ENCODE data around the gene TLE5.
A peak's percentile ranks its signal among the peaks of the same experiment; 100 is the strongest.
"Not testable (repeated sequence)": the region's sequence is repeated elsewhere in the genome, so short reads cannot be mapped to it uniquely, and the experiment has no call there.

The TLE5 gene

DNA sequence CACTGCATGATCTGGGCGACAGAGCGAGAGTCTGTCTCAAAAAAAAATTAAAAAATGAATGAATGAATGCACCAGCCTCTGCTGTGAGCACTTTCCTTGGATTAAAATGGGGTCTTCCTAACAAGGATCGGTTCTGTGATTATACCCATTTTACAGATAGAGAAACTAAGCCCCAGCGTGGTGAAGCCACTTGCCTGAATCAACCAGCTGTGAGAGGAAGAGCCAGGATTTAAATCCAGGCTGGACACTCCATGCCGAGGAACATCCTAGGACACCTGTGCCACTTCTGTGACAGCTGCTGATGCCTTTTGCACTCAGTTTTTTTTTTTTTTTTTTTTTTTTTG, 14.1 kb downstream of the TLE5 start:
- intact Hi-C loops (cut with micrococcal nuclease) = no loop called here
- Mint-ChIP-seq H3K9me3 (no peaks in the 10 kb centered on the region), H3K36me3 (ENCODE audit: low read depth) (peaks cover 10% of the 10 kb centered on the region), H3K4me1 (ENCODE audit: low read depth) (peaks cover 8% of the 10 kb centered on the region), H3K4me3 (peak overlapping the region; percentile 58), H3K27me3 (peaks cover 56% of the 10 kb centered on the region), H3K27ac (peak overlapping the region; percentile 58)

GRCh38 chr19:3047496-3048189, 14.7 kb downstream of the TLE5 start:
- Mint-ChIP-seq H3K4me1 (ENCODE audit: low read depth) (peaks cover 8% of the 10 kb centered on the region), H3K36me3 (ENCODE audit: low read depth) (peaks cover 4% of the 10 kb centered on the region), H3K4me3 (peak overlapping the region; percentile 58), H3K9me3 (no peaks in the 10 kb centered on the region), H3K27ac (peak overlapping the region; percentile 58), H3K27me3 (peaks cover 60% of the 10 kb centered on the region)
- intact Hi-C loops (cut with micrococcal nuclease) = no loop called here

DNA sequence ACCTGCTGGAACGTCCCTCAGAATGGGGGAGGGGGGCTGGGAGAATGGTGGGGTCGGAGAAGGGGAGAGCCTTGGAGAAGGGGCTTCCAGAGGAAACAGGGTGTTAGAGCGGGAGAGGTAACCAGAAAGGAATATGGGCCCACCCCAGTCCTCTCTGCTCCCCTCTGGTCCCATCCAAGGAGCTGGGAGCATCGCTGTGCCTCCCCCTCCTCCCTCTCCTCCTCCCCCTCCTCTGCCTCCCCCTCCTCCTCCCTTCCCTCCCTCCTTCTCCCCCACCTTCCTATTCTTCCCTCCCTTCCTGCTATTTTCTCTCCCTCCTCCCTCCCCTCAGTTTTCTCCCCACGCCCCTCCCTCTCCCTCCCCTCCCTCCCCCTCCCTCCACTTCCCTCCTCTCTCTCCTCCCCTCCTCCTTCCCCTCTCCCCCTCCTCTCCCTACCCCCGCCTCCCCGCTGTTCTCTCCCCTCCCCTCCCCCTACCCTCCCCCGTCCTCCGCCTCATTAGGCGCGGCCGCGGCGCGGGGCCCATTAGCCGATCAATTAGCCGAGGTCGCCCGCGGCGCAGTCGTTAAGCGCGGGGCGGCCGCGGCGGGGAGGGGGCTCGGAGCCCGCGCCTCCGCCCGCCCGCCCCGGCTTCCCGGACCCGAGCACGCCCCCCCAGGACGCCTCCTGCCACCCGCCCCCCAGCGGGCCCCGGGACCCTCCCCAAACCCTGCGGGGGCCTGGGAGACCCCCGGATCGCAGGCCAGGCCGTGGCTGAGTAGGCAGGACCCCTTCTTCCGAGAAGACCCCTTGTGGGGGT, 15.4 kb downstream of the TLE5 start:
- Mint-ChIP-seq H3K27me3 (peaks cover 65% of the 10 kb centered on the region), H3K27ac (no peak overlapping the region), H3K4me1 (ENCODE audit: low read depth) (peaks cover 8% of the 10 kb centered on the region), H3K36me3 (ENCODE audit: low read depth) (no peaks in the 10 kb centered on the region), H3K4me3 (no peak overlapping the region), H3K9me3 (no peaks in the 10 kb centered on the region)
- intact Hi-C loops (cut with micrococcal nuclease) = no loop called here

DNA sequence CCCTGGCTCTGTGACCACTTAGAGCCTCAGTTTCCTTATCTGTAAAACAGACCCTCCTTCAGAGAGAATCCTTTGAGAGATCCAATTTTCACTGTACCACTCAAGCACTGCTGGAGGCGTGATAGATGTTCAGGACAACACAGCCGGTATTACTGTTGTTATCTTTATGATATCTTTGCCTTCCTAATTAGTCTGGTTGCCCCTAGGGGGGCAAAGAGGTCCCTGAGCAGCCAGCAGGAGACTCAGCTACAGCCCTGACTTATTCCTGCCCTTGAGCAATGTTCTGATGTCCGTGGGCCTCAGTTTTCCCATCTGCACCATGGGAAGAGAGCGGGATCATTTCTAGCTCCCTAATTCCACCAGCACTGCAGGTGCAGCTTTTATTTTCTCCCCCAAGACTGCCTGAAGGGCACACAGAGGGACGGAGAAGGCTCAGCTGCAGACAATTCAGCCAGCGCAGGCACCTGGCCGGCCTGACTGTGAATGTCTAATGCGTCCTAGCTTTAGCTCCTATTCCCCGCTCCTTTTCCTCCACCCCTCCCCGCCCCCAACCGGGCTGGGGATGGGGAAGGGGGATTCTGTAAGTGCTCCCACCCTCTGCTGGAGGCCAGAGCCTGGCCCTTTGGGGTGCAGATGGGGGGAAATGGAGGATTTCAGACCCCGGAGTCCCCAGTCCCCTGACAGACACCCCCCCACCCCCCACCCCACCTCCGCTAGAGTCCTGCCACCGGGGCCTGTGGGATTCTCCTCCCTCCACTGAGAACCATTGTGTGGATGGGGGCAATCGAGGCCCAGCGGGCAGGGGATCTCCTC, 16.2 kb downstream of the TLE5 start:
- Mint-ChIP-seq H3K9me3 (no peaks in the 10 kb centered on the region), H3K27ac (no peak overlapping the region), H3K4me3 (no peak overlapping the region), H3K27me3 (peaks cover 73% of the 10 kb centered on the region), H3K4me1 (ENCODE audit: low read depth) (peaks cover 8% of the 10 kb centered on the region), H3K36me3 (ENCODE audit: low read depth) (no peaks in the 10 kb centered on the region)
- intact Hi-C loops (cut with micrococcal nuclease) = no loop called here

DNA sequence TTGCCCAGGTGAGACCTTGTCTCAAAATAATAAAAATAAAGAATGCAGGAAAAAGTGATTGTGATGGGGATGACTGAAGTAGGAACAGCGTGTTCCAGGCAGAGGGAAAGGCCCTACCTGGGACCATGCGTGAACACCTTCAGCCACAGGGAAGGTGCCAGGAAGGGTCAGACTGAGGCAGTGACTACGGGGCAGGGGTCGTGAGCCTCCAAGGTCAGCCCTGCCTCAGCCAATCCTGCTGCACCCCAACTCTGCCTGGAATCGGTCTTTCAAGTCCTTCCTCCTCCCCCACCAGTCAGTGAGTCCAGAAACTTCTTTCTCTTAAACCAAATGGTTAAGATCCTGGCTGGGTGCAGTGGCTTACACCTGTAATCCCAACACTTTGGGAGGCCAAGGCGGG, 17.1 kb downstream of the TLE5 start:
- Mint-ChIP-seq H3K36me3 (ENCODE audit: low read depth) (no peaks in the 10 kb centered on the region), H3K27ac (no peak overlapping the region), H3K9me3 (no peaks in the 10 kb centered on the region), H3K4me3 (no peak overlapping the region), H3K4me1 (ENCODE audit: low read depth) (peaks cover 8% of the 10 kb centered on the region), H3K27me3 (peaks cover 80% of the 10 kb centered on the region)
- intact Hi-C loops (cut with micrococcal nuclease) = no loop called here

- peaks cover 78% of the 10 kb centered on the region for H3K27me3 Mint-ChIP-seq
- no peak overlapping the region for H3K27ac Mint-ChIP-seq
- peaks cover 11% of the 10 kb centered on the region for H3K4me1 Mint-ChIP-seq (ENCODE audit: low read depth)
- H3K36me3 Mint-ChIP-seq (ENCODE audit: low read depth) = no peaks in the 10 kb centered on the region
- intact Hi-C loops (cut with micrococcal nuclease) = no loop called here
- no peaks in the 10 kb centered on the region for H3K9me3 Mint-ChIP-seq
- no peak overlapping the region for H3K4me3 Mint-ChIP-seq
Measured at GRCh38 chr19:3042621-3043267, 19.6 kb downstream of the TLE5 start.

- intact Hi-C loops (cut with micrococcal nuclease) = no loop called here
Measured at GRCh38 chr19:3041761-3042620, 20.3 kb downstream of the TLE5 start.

GRCh38 chr19:3041327-3041726, 21.0 kb downstream of the TLE5 start:
- Mint-ChIP-seq H3K27ac (no peak overlapping the region), H3K27me3 (peaks cover 78% of the 10 kb centered on the region), H3K4me1 (ENCODE audit: low read depth) (peaks cover 14% of the 10 kb centered on the region), H3K9me3 (no peaks in the 10 kb centered on the region), H3K36me3 (ENCODE audit: low read depth) (no peaks in the 10 kb centered on the region), H3K4me3 (no peak overlapping the region)
- intact Hi-C loops (cut with micrococcal nuclease) = no loop called here

More at GRCh38 chr19:3041761-3042620, 20.3 kb downstream of the TLE5 start:
- Mint-ChIP-seq H3K4me1 (ENCODE audit: low read depth) (peaks cover 8% of the 10 kb centered on the region), H3K27ac (no peak overlapping the region), H3K27me3 (peaks cover 76% of the 10 kb centered on the region), H3K4me3 (no peak overlapping the region), H3K9me3 (no peaks in the 10 kb centered on the region), H3K36me3 (ENCODE audit: low read depth) (no peaks in the 10 kb centered on the region)

DNA sequence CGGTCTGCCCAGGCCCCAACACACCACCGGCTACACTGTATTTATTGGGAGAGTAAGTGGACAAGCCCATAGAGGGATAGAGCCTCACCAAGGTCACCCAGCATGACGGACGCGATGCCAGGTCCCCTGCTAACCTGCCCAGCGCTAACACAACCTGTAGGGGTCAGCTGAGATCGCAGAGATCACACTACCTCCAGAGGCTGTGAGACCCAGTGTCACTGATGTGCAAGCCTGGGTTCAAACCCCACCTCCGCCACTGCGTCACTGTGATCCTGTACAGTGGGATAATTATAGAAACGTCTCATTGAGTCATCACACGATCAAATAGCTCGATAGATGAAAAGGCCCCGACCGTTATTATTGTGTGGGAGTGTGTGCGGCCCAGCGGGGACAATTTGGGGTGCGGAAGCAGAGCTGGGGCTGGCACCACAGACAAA, 22.6 kb downstream of the TLE5 start:
- H3K4me1 Mint-ChIP-seq (ENCODE audit: low read depth) = peaks cover 24% of the 10 kb centered on the region
- no peak overlapping the region for H3K27ac Mint-ChIP-seq
- intact Hi-C loops (cut with micrococcal nuclease) = loop anchor here (5.0 kb wide), 1 partner anchor 62 kb away; the partner anchor contains the start of gene TLE6
- no peak overlapping the region for H3K4me3 Mint-ChIP-seq
- no peaks in the 10 kb centered on the region for H3K36me3 Mint-ChIP-seq (ENCODE audit: low read depth)
- H3K9me3 Mint-ChIP-seq = no peaks in the 10 kb centered on the region
- H3K27me3 Mint-ChIP-seq = peaks cover 64% of the 10 kb centered on the region

GRCh38 chr19:3039125-3039524, 23.2 kb downstream of the TLE5 start:
- no peaks in the 10 kb centered on the region for H3K36me3 Mint-ChIP-seq (ENCODE audit: low read depth)
- intact Hi-C loops (cut with micrococcal nuclease) = loop anchor here (5.0 kb wide), 1 partner anchor 62 kb away; the partner anchor contains the start of gene TLE6
- H3K4me3 Mint-ChIP-seq = no peak overlapping the region
- H3K27me3 Mint-ChIP-seq = peaks cover 64% of the 10 kb centered on the region
- peaks cover 29% of the 10 kb centered on the region for H3K4me1 Mint-ChIP-seq (ENCODE audit: low read depth)
- no peak overlapping the region for H3K27ac Mint-ChIP-seq
- no peaks in the 10 kb centered on the region for H3K9me3 Mint-ChIP-seq

GRCh38 chr19:3038214-3038613, 24.1 kb downstream of the TLE5 start:
- peaks cover 63% of the 10 kb centered on the region for H3K27me3 Mint-ChIP-seq
- no peaks in the 10 kb centered on the region for H3K9me3 Mint-ChIP-seq
- intact Hi-C loops (cut with micrococcal nuclease) = loop anchor here (5.0 kb wide), 1 partner anchor 61 kb away; the partner anchor contains the start of gene TLE6
- no peaks in the 10 kb centered on the region for H3K36me3 Mint-ChIP-seq (ENCODE audit: low read depth)
- no peak overlapping the region for H3K4me3 Mint-ChIP-seq
- H3K4me1 Mint-ChIP-seq (ENCODE audit: low read depth) = peaks cover 29% of the 10 kb centered on the region
- no peak overlapping the region for H3K27ac Mint-ChIP-seq

DNA sequence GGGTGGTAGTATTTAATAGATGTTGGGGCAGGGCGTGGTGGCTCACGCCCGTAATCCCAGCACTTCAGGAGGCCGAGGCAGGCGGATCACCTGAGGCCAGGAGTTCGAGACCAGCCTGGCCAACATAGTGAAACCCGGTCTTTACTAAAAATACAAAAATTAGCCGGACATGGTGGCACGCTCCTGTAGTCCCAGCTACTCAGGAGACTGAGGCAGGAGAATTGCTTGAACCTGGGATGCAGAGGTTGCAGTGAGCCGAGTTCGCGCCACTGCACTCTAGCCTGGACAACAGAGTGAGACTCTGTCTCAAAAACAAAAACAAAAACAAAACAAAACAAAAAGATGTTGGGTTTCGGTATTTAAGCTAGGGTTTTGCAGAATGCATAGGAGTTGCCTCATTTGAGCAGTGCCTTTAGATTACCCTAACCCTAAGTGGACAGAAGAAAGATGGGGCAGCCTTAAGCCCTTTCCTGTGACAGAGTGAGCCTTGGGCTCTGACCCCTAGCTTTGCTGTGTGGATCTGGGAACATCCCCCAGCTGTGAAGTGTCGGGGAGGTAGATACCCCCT, 25.2 kb downstream of the TLE5 start:
- not testable (repeated sequence) for H3K36me3 Mint-ChIP-seq (ENCODE audit: low read depth); H3K9me3 Mint-ChIP-seq
- Mint-ChIP-seq H3K4me1 (ENCODE audit: low read depth) (peaks cover 29% of the 10 kb centered on the region), H3K27me3 (peaks cover 63% of the 10 kb centered on the region), H3K4me3 (peak overlapping the region; percentile 83), H3K27ac (peak overlapping the region; percentile 93)
- intact Hi-C loops (cut with micrococcal nuclease) = loop anchor here (5.0 kb wide), 1 partner anchor 60 kb away; the partner anchor contains the start of gene TLE6
